ENCODE measurements around the gene KRTAP9-7.
"Not testable (repeated sequence)": the region's sequence is repeated elsewhere in the genome, so short reads cannot be mapped to it uniquely, and the experiment has no call there.

The KRTAP9-7 gene

GRCh38 chr17:41275648-41276190 is at the start of gene KRTAP9-7:
Gene KRTAP9-7 (plus strand): TSS chr17:41275698. CDS start chr17:41275698, 0 bp downstream.
- DNase-seq (ENCODE audit: low read depth in 2 of 2) = not testable (repeated sequence)

GRCh38 chr17:41226051-41226450 is 49.4 kb upstream of the KRTAP9-7 start:
- no peak for DNase-seq (ENCODE audit: low read depth in 2 of 2)

GRCh38 chr17:41226598-41227095 is 48.9 kb upstream of the KRTAP9-7 start, which contains the start of gene KRTAP9-2:
Gene KRTAP9-2 (plus strand): TSS chr17:41226648. CDS start chr17:41226655, 7 bp downstream.
- not testable (repeated sequence) for DNase-seq (ENCODE audit: low read depth in 2 of 2)

- DNase-seq (ENCODE audit: low read depth in 2 of 2) = no peak
Measured at GRCh38 chr17:41230094-41230493, 45.4 kb upstream of the KRTAP9-7 start.

GRCh38 chr17:41231731-41232130 is 43.8 kb upstream of the KRTAP9-7 start:
- DNase-seq (ENCODE audit: low read depth in 2 of 2) = no peak

GRCh38 chr17:41232399-41233105 is 42.9 kb upstream of the KRTAP9-7 start, which contains the start of gene KRTAP9-3:
Gene KRTAP9-3 (plus strand): TSS chr17:41232449. CDS start chr17:41232502, 53 bp downstream.
- not testable (repeated sequence) for DNase-seq (ENCODE audit: low read depth in 2 of 2)

GRCh38 chr17:41237116-41237515 is 38.4 kb upstream of the KRTAP9-7 start:
- not testable (repeated sequence) for DNase-seq (ENCODE audit: low read depth in 2 of 2)

GRCh38 chr17:41237949-41238437 is 37.5 kb upstream of the KRTAP9-7 start, which contains the start of gene KRTAP9-8:
Gene KRTAP9-8 (plus strand): TSS chr17:41237999. CDS start chr17:41238052, 53 bp downstream.
- not testable (repeated sequence) for DNase-seq (ENCODE audit: low read depth in 2 of 2)

GRCh38 chr17:41246995-41247787 is 28.3 kb upstream of the KRTAP9-7 start:
- not testable (repeated sequence) for DNase-seq (ENCODE audit: low read depth in 2 of 2)

- not testable (repeated sequence) for DNase-seq (ENCODE audit: low read depth in 2 of 2)
Measured at GRCh38 chr17:41249637-41250240, 25.8 kb upstream of the KRTAP9-7 start, which contains the start of gene KRTAP9-4. Gene KRTAP9-4 (plus strand): TSS chr17:41249687. CDS start chr17:41249721, 34 bp downstream.

GRCh38 chr17:41251261-41251660 is 24.2 kb upstream of the KRTAP9-7 start:
- DNase-seq (ENCODE audit: low read depth in 2 of 2) = no peak

GRCh38 chr17:41254861-41255260 is 20.6 kb upstream of the KRTAP9-7 start:
- no peak for DNase-seq (ENCODE audit: low read depth in 2 of 2)

- DNase-seq (ENCODE audit: low read depth in 2 of 2) = not testable (repeated sequence)
Measured at GRCh38 chr17:41255381-41256290, 19.9 kb upstream of the KRTAP9-7 start, which contains the start of gene KRTAP9-9. Gene KRTAP9-9 (plus strand): TSS chr17:41255384.

- no peak for DNase-seq (ENCODE audit: low read depth in 2 of 2)
Measured at GRCh38 chr17:41256291-41256685, 19.2 kb upstream of the KRTAP9-7 start.

- DNase-seq (ENCODE audit: low read depth in 2 of 2) = no peak
Measured at GRCh38 chr17:41258406-41258805, 17.1 kb upstream of the KRTAP9-7 start.

GRCh38 chr17:41263212-41263611 is 12.3 kb upstream of the KRTAP9-7 start:
- no peak for DNase-seq (ENCODE audit: low read depth in 2 of 2)

- DNase-seq (ENCODE audit: low read depth in 2 of 2) = no peak
Measured at GRCh38 chr17:41264599-41264998, 10.9 kb upstream of the KRTAP9-7 start.

- no peak for DNase-seq (ENCODE audit: low read depth in 2 of 2)
Measured at GRCh38 chr17:41265078-41265477, 10.4 kb upstream of the KRTAP9-7 start, which contains the start of gene KRTAP9-6. Gene KRTAP9-6 (plus strand): TSS chr17:41265378. CDS start chr17:41265378, 0 bp downstream.

GRCh38 chr17:41267711-41268110 is 7.8 kb upstream of the KRTAP9-7 start:
- no peak for DNase-seq (ENCODE audit: low read depth in 2 of 2)

GRCh38 chr17:41271323-41271722 is 4.2 kb upstream of the KRTAP9-7 start:
- not testable (repeated sequence) for DNase-seq (ENCODE audit: low read depth in 2 of 2)

All from activated CD4-positive, alpha-beta T cell treated with anti-CD3 and anti-CD28 coated beads for 24 hours (primary cell).